Upper lobe of left lung (tissue), 6 donors: ENCODE data around the gene CNOT6L. TPM values are rescaled to one million over a fixed set of nuclear protein-coding genes. Genes with fewer than 3 reads are reported as not detected.

Experiments used
- ATAC-seq, 2 donors: fragments of 200-7000 bp; cut with Tn5 transposase; one replicate each; pipeline ENCODE4 v1.9.1; 2022; ENCODE audit warnings: mild to moderate bottlenecking in 2 of 2, moderate library complexity in 2 of 2; ENCODE audit not compliant: low FRiP score in 2 of 2
- DNase-seq, 2 donors: peaks; one replicate each; pipeline ENCODE4 v3.0.0-alpha.2; 2019 to 2020
- H3K27ac ChIP-seq, 4 donors: fragments of 200-600 bp; sonication (generic); one replicate each; pipeline ENCODE4 v1.5.1; 2016 to 2019
- H3K27me3 ChIP-seq, 4 donors: fragments of 200-600 bp; sonication (generic); one replicate each; pipeline ENCODE4 v1.5.1; 2017 to 2019
- H3K36me3 ChIP-seq, 4 donors: fragments of 200-600 bp; sonication (generic); one replicate each; pipeline ENCODE4 v1.5.1; 2016 to 2019
- H3K4me1 ChIP-seq, 4 donors: fragments of 200-600 bp; sonication (generic); one replicate each; pipeline ENCODE4 v1.5.1; 2018 to 2019
- H3K4me3 ChIP-seq, 4 donors: fragments of 200-600 bp; sonication (generic); one replicate each; pipeline ENCODE4 v1.5.1; 2017 to 2019; ENCODE audit warnings: mild to moderate bottlenecking in 2 of 4, moderate library complexity in 1 of 4
- H3K9me3 ChIP-seq, 4 donors: fragments of 200-600 bp; sonication (generic); one replicate each; pipeline ENCODE4 v1.5.1; 2018 to 2019
- EP300 ChIP-seq, 4 donors: sonication (generic); formaldehyde crosslinking; IDR thresholded peaks; one replicate each; pipeline ENCODE4 v1.5.1; 2017; ENCODE audit warnings: antibody characterized with exemption in 4 of 4, control low read depth in 2 of 4
- POLR2A ChIP-seq, 4 donors: fragments of 450-650 bp; IDR thresholded peaks; one replicate each; pipeline ENCODE4 v1.5.1; 2016 to 2017; ENCODE audit warnings: antibody characterized with exemption in 4 of 4, mild to moderate bottlenecking in 2 of 4
- POLR2AphosphoS5 ChIP-seq, 2 donors: sonication (generic); formaldehyde crosslinking; IDR thresholded peaks; one replicate each; pipeline ENCODE4 v1.5.1; 2017; ENCODE audit warnings: antibody characterized with exemption in 2 of 2
- WGBS, 2 donors: methylation state at CpG; one replicate each; pipeline ENCODE4 v1.1.5; 2017 to 2018; 5-methylcytosine and 5-hydroxymethylcytosine counted together
- total RNA-seq, 6 donors: library from RNA; depleted of rRNA in 4 of 6; stranded (reverse); fragments of >200 nt in 4 of 6; gene quantifications; one replicate each; pipeline versions ENCODE4 v1.1.0 to v1.2.1, GENCODE V29; 2016 to 2021
- TF ChIP-seq, protein P1 (sequence below), 6 experiments: fragments of 450-650 bp in 4 of 6; fragments of 200-600 bp in 2 of 6; sonication (generic) in 2 of 6; IDR thresholded peaks; one replicate each; pipeline ENCODE4 v1.5.1; 2016 to 2019; ENCODE audit warnings: antibody characterized with exemption in 6 of 6
- donor health status: DM: no; HTN: no; CAD: no; lungs with moderate emphysema.
- donor health status: DM: no; HTN: yes; CAD: no; lungs with severe emphysema.

Gene CNOT6L
- total RNA-seq, 6 donors from 2014 or later, result 16.8 to 61.0 (median 39.1) TPM

DNA sequence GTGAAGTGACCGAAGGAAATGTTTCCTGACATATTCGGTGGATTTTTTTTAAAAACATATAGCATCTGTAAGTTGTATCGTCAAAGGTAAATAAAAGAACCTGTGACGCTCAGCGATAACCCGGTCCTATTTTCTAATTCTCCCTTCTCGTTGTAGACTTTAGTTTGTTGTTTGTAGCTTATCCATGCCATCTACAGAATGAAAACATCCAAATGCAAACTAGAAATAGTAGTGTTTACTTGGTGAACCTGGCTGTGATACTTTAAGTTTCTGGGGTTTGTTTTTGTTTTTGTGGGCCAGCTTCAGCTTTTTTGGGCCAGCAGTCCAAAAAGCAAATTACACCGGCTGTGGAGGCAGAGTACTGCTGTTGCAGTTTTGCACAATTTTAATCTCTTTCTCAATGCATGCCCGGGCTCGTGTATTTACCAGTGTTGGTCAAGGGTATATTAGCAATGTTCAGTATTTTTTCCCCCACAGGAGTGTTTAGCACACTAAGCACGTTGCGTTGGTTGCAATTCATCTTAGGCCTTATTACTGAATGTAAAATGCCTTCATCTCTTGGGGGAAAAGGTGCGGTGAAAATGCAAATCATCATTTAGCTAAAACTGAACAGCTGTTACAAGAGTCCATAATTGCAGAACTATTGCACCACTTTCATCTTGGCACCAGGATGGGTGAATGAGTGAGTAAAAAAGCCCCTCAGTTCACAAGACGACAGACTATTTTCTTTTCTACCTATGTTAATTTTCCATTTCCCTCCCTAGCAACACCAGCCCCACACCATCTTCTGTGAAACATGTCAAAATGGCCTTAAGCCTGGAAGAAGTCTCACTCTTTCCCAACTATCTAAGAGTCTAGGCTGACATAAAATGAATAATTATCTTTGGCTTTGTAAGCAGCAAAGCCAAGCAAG, 1.7 kb upstream of the CNOT6L start:
- TF ChIP-seq POLR2AphosphoS5 (IDR thresholded peaks at IDR 0.05), result no peak
- peak overlapping the region; percentile 80 to 89 (median 87) for H3K4me3 ChIP-seq
- H3K4me1 ChIP-seq, result peaks cover 20 to 34% (median 28%) of the 10 kb centered on the region in 4 donors
- WGBS, 2 donors, result 5 to 6% methylated on average over 14 of the region's 14 CpGs
- H3K27me3 ChIP-seq, result no peaks in the 10 kb centered on the region
- ATAC-seq (no peak), DNase-seq (no peak)
- H3K27ac ChIP-seq, result peak overlapping the region; percentile 99 to 100 (median 100)
- no peaks in the 10 kb centered on the region for H3K36me3 ChIP-seq
- no peaks in the 10 kb centered on the region for H3K9me3 ChIP-seq

DNA sequence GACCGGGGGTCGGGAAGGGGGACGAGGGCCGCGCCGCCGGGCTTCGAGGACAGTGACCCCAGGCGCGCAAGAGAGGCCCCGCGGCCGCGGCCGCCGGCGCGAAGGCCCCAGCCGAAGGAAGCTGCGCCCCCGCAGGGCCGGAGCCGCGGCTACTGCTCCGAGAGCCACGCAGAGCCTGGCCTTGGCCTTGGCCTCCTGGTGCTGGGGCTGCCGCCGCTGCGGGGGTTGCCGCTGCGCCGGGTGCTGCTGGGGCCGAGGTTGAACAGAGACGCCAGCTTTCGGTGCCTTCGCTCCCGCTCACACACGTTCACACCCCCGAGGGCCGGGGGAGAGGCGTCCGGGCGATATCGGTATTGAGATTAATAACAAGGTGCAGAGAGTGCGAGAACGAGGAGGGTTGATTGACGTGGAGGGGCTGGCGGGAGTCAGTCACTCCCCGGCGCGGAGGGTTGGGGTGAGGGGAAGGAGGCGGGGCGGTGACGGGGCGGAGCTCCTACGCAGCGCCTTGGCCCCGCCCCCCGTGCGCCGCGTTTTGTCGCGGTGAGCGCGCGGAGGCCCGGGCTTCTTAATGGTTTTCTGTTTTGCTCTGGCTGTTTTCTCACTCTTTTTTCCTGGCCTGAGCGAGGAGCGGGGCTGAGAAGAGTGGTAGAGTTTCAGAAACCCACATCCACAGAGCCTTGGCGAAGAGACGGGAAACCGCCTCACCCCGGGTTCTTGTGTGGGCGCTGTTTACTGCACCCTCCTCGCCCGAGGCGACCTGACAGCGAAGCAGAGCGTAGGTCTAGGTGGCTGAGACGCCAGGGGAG, 878 bp upstream of the CNOT6L start:
- 0 to 1% methylated on average over 35 to 56 of the region's 81 CpGs for WGBS, 2 donors
- H3K4me1 ChIP-seq, result peaks cover 27 to 43% (median 35%) of the 10 kb centered on the region in 4 donors

GRCh38 chr4:77819404-77819842, 255 bp upstream of the CNOT6L start:
- Histone ChIP-seq H3K4me3 (peak overlapping the region; percentile 80 to 89 (median 87)), H3K9me3 (no peaks in the 10 kb centered on the region), H3K27ac (peak overlapping the region; percentile 99 to 100 (median 100)), H3K36me3 (no peaks in the 10 kb centered on the region), H3K4me1 (peaks cover 27 to 49% (median 35%) of the 10 kb centered on the region in 4 donors), H3K27me3 (no peaks in the 10 kb centered on the region)
- ATAC-seq (peak; percentile 58 to 63), DNase-seq (peak in 1 of 2 donors; percentile 26)
- no peak for TF ChIP-seq POLR2AphosphoS5 (IDR thresholded peaks at IDR 0.05)
- TF ChIP-seq EP300 (IDR thresholded peaks at IDR 0.05), result no peak
- WGBS, 2 donors, result no CpG with 5 or more reads among the region's 66 CpGs

More for the DNA sequence above, 878 bp upstream of the CNOT6L start:
- Histone ChIP-seq H3K27me3 (no peaks in the 10 kb centered on the region), H3K4me3 (peak overlapping the region; percentile 80 to 89 (median 87)), H3K36me3 (no peaks in the 10 kb centered on the region), H3K27ac (peak overlapping the region; percentile 99 to 100 (median 100)), H3K9me3 (no peaks in the 10 kb centered on the region)
- DNase-seq (peak; percentile 95 to 98), ATAC-seq (peak; percentile 94 to 96)
- TF ChIP-seq POLR2AphosphoS5 (IDR thresholded peaks at IDR 0.05), result peak; percentile 84 to 96
- TF ChIP-seq POLR2A (IDR thresholded peaks at IDR 0.05), result peak in 3 of 4 donors; percentile 86 to 95 (median 90)
- TF ChIP-seq, protein P1, sequence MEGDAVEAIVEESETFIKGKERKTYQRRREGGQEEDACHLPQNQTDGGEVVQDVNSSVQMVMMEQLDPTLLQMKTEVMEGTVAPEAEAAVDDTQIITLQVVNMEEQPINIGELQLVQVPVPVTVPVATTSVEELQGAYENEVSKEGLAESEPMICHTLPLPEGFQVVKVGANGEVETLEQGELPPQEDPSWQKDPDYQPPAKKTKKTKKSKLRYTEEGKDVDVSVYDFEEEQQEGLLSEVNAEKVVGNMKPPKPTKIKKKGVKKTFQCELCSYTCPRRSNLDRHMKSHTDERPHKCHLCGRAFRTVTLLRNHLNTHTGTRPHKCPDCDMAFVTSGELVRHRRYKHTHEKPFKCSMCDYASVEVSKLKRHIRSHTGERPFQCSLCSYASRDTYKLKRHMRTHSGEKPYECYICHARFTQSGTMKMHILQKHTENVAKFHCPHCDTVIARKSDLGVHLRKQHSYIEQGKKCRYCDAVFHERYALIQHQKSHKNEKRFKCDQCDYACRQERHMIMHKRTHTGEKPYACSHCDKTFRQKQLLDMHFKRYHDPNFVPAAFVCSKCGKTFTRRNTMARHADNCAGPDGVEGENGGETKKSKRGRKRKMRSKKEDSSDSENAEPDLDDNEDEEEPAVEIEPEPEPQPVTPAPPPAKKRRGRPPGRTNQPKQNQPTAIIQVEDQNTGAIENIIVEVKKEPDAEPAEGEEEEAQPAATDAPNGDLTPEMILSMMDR (IDR thresholded peaks at IDR 0.05), result peak in 1 of 6 experiments; percentile 17
- TF ChIP-seq EP300 (IDR thresholded peaks at IDR 0.05), result no peak

GRCh38 chr4:77818073-77818601, 1.0 kb downstream of the CNOT6L start:
- Histone ChIP-seq H3K27me3 (no peaks in the 10 kb centered on the region), H3K4me3 (peak overlapping the region; percentile 59 to 89 (median 87)), H3K9me3 (no peaks in the 10 kb centered on the region), H3K4me1 (peaks cover 27 to 56% (median 35%) of the 10 kb centered on the region in 4 donors), H3K27ac (peak overlapping the region; percentile 99 to 100 (median 100)), H3K36me3 (no peaks in the 10 kb centered on the region)
- DNase-seq (peak; percentile 65 to 79), ATAC-seq (peak; percentile 82)
- WGBS, 2 donors, result 0% methylated on average over 12 to 13 of the region's 13 CpGs
- TF ChIP-seq POLR2AphosphoS5 (IDR thresholded peaks at IDR 0.05) (peak in 1 of 2 donors; percentile 22), POLR2A (IDR thresholded peaks at IDR 0.05) (no peak)
- TF ChIP-seq, protein P1 (IDR thresholded peaks at IDR 0.05), result peak; percentile 42 to 56 (median 48)

- Histone ChIP-seq H3K4me3 (peak overlapping the region in 3 of 4 donors; percentile 87 to 89 (median 87)), H3K36me3 (no peaks in the 10 kb centered on the region), H3K27me3 (no peaks in the 10 kb centered on the region), H3K9me3 (no peaks in the 10 kb centered on the region), H3K27ac (peak overlapping the region; percentile 99 to 100 (median 100)), H3K4me1 (peaks cover 27 to 55% (median 35%) of the 10 kb centered on the region in 4 donors)
- no peak for TF ChIP-seq POLR2AphosphoS5 (IDR thresholded peaks at IDR 0.05)
- TF ChIP-seq, protein P1 (IDR thresholded peaks at IDR 0.05), result no peak
- no peak for TF ChIP-seq EP300 (IDR thresholded peaks at IDR 0.05)
- no peak for ATAC-seq
- WGBS, 2 donors, result 38 to 39% methylated on average over 8 of the region's 8 CpGs
- DNase-seq, result no peak
Measured at GRCh38 chr4:77817304-77818072, 1.7 kb downstream of the CNOT6L start.
